Occipital lobe (tissue), 2 donors: ENCODE results near the gene LDAF1. TPM values are rescaled to one million over a fixed set of nuclear protein-coding genes. Genes with fewer than 3 reads are reported as not detected.
"Not testable (repeated sequence)": the region's sequence is repeated elsewhere in the genome, so short reads cannot be mapped to it uniquely, and the experiment has no call there.

ENCODE experiments used
- DNase-seq: peaks from one replicate; lab custom pipeline; 2025; lab: John Stamatoyannopoulos, UW
- total RNA-seq: library from RNA; depleted of rRNA; stranded (reverse); fragments of >200 nt; gene quantifications from one replicate; pipeline ENCODE4 v1.2.3, GENCODE V29; 2014

The LDAF1 gene
- 71.4 TPM for total RNA-seq

GRCh38 chr16:21158208-21159110 lies at the start of gene LDAF1:
Gene LDAF1, plus strand, starts transcription at chr16:21158674. Its CDS starts 2,509 bp downstream, at chr16:21161183.
- DNase-seq, result peak; percentile 38

GRCh38 chr16:21115551-21115950 lies 42.9 kb upstream of the LDAF1 start:
- DNase-seq, result not testable (repeated sequence)

GRCh38 chr16:21116148-21116693 lies 42.3 kb upstream of the LDAF1 start:
- DNase-seq, result no peak

- DNase-seq, result no peak
These were observed 40.9 kb upstream of the LDAF1 start for GRCh38 chr16:21117567-21117966.

GRCh38 chr16:21120976-21121520 lies 37.4 kb upstream of the LDAF1 start:
- DNase-seq, result no peak

GRCh38 chr16:21125191-21125590 lies 33.3 kb upstream of the LDAF1 start:
- DNase-seq, result no peak

- no peak for DNase-seq
These were observed 32.0 kb upstream of the LDAF1 start for GRCh38 chr16:21126518-21126917.

- no peak for DNase-seq
These were observed 29.5 kb upstream of the LDAF1 start for GRCh38 chr16:21128991-21129390.

- no peak for DNase-seq
These were observed 27.7 kb upstream of the LDAF1 start for GRCh38 chr16:21130811-21131210.

GRCh38 chr16:21134053-21134452 lies 24.4 kb upstream of the LDAF1 start:
- DNase-seq, result no peak

GRCh38 chr16:21145738-21146137 lies 12.7 kb upstream of the LDAF1 start:
- no peak for DNase-seq

GRCh38 chr16:21150375-21151001 lies 8.0 kb upstream of the LDAF1 start, which contains the start of gene DNAH3:
Gene DNAH3, minus strand, starts transcription at chr16:21150846. Its CDS starts 527 bp downstream, at chr16:21150319.
- no peak for DNase-seq

GRCh38 chr16:21152160-21153030 lies 6.1 kb upstream of the LDAF1 start:
- not testable (repeated sequence) for DNase-seq

- not testable (repeated sequence) for DNase-seq
These were observed 5.2 kb upstream of the LDAF1 start for GRCh38 chr16:21153124-21153729.

GRCh38 chr16:21156011-21156410 lies 2.5 kb upstream of the LDAF1 start:
- DNase-seq, result not testable (repeated sequence)

- peak; percentile 39 for DNase-seq
These were observed 1.6 kb upstream of the LDAF1 start for GRCh38 chr16:21156767-21157467.

- DNase-seq, result no peak
These were observed 842 bp upstream of the LDAF1 start for GRCh38 chr16:21157632-21158031.

GRCh38 chr16:21159281-21159951 lies 942 bp downstream of the LDAF1 start:
- no peak for DNase-seq

- DNase-seq, result no peak
These were observed 1.8 kb downstream of the LDAF1 start for GRCh38 chr16:21160276-21160675.
